Effector memory CD4-positive, alpha-beta T cell (primary cell): Measurements from ENCODE around the gene RTEL1.

Experiments
- DNase-seq, 3 donors: peaks; one replicate each; pipeline ENCODE4 v3.0.0-alpha.2; 2020
- H3K27ac ChIP-seq: 2 replicates; pipeline ENCODE4 v1.7.0; 2013; ENCODE audit warnings: mild to moderate bottlenecking, low read length, moderate library complexity; ENCODE audit not compliant: insufficient read depth, poor library complexity, severe bottlenecking
- H3K27me3 ChIP-seq: replicated peaks from 2 replicates; pipeline ENCODE4 v1.7.0; 2013; ENCODE audit warnings: mild to moderate bottlenecking, low read length; ENCODE audit not compliant: insufficient read depth, control insufficient read depth, poor library complexity, severe bottlenecking
- H3K36me3 ChIP-seq: 2 replicates; pipeline ENCODE4 v1.7.0; 2013; ENCODE audit warnings: mild to moderate bottlenecking, low read length, moderate library complexity; ENCODE audit not compliant: control insufficient read depth, insufficient read depth
- H3K4me1 ChIP-seq: 2 replicates; pipeline ENCODE4 v1.7.0; 2013; ENCODE audit warnings: low read length, mild to moderate bottlenecking; ENCODE audit not compliant: control insufficient read depth, insufficient read depth, poor library complexity, severe bottlenecking
- H3K4me3 ChIP-seq: 2 replicates; pipeline ENCODE4 v1.7.0; 2013; ENCODE audit warnings: low read length, low read depth, mild to moderate bottlenecking; ENCODE audit not compliant: insufficient read depth, poor library complexity, severe bottlenecking
- H3K9me3 ChIP-seq: 2 replicates; pipeline ENCODE4 v1.7.0; 2013; ENCODE audit warnings: mild to moderate bottlenecking, low read length, moderate library complexity; ENCODE audit not compliant: control insufficient read depth

RTEL1 gene

DNA sequence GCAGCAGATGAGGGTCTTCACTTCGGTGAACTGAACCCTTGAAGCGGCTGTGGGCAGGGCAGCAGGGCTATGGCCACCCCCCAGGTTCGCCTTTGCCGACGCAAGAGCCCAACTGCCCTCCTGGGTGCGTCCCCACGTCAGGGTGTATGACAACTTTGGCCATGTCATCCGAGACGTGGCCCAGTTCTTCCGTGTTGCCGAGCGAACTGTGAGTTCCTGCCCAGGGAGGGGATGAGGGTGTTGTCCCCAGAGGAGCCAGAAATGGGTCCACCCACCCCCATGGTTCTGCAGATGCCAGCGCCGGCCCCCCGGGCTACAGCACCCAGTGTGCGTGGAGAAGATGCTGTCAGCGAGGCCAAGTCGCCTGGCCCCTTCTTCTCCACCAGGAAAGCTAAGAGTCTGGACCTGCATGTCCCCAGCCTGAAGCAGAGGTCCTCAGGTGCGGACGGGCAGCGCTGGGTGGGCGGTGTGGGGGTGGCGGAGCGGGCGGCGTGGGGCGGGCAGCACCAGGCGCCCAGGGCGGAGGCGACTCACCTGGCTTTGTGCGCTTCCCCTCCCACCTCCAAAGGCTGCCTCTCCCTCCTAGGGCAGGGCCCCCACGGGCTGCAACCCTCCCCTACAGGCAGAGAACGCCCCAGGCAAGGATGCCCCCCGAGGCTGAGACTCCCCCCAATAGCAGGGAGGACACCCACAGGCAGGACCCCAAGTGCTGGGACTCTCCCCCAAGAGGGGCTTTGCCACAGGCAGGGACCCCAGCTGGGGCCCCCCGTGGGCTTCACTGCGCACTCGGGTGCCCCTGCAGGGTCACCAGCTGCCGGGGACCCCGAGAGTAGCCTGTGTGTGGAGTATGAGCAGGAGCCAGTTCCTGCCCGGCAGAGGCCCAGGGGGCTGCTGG lies 32.1 kb downstream of the RTEL1 start:
- Histone ChIP-seq H3K9me3 (no peaks in the 10 kb centered on the region), H3K27me3 (no peaks in the 10 kb centered on the region), H3K4me3 (no peak overlapping the region), H3K4me1 (peaks cover 15% of the 10 kb centered on the region), H3K36me3 (peaks cover 6% of the 10 kb centered on the region), H3K27ac (no peak overlapping the region)
- no peak for DNase-seq

DNA sequence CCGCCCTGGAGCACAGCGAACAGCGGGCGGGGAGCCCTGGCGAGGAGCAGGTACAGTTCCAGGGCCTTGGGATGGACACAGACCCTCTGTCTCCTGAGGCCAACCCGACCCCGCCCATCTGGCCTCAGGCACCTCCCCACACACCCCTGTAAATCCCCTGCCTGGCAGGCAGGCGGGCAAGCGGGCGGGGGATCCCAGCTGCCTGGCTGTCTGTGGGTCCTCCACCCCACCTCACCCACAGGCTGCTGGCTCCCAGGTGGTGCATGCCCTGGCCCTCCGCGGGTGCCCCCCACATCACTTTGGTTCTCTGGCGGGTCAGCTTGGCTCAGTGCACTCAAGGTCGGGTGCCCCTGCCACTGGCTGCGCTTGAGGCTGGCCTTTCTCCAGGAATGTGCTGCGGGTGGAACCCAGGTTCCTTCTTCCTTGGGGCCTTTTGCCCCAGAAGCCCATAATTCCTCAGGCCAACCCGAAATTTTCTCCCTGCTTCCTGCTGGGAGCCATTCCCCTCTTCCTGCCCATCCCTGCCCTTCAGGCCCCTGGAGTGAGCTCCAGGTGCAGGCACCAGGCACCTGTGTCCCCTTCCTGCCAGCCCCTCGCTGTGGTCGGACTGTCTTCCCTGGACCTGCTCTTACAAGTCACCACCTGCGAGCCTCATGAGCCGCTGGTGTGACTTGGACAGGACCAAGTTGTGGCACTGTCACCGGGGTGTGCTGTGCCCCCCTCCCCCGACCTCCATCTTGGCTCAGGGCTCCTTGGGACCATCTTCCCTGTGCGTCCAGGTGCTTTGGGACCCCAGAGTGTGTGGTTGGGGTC lies 33.0 kb downstream of the RTEL1 start:
- Histone ChIP-seq H3K9me3 (no peaks in the 10 kb centered on the region), H3K4me1 (peaks cover 17% of the 10 kb centered on the region), H3K4me3 (no peak overlapping the region), H3K27ac (no peak overlapping the region), H3K27me3 (no peaks in the 10 kb centered on the region), H3K36me3 (peaks cover 8% of the 10 kb centered on the region)
- no peak for DNase-seq

DNA sequence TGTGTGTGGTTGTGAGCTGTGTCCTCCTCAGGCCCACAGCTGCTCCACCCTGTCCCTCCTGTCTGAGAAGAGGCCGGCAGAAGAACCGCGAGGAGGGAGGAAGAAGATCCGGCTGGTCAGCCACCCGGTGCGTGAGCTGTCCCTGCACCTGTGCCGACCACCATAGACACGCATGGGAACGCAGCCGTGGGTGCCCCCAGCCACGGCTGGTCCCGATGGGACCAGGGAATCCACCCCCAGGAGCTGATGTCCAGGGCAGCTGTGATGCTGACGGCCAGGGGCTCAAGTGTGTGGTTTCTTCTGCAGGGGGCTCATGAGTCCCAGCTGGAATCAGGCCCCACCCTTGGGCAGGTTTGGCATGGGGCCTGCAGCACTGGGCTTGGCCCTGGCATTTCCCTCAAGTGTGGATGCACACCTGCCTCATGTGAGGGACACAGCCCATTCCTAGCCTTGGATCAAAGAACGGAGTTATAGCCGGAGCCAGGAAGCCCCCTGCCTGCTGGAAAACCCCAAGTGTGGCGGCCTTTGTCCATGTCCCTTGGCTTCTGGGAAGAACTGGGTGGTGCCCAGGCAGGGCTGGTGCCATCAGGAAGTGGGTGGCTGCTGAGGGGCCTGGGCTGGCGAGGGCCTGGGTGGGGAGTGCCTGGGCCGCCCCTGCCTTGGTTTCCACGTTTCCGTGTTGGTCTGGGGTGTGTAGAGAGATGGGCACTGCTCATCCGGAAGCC lies 33.8 kb downstream of the RTEL1 start:
- Histone ChIP-seq H3K4me1 (peaks cover 20% of the 10 kb centered on the region), H3K9me3 (no peaks in the 10 kb centered on the region), H3K27me3 (no peaks in the 10 kb centered on the region), H3K4me3 (no peak overlapping the region), H3K27ac (no peak overlapping the region), H3K36me3 (peaks cover 8% of the 10 kb centered on the region)
- no peak for DNase-seq

DNA sequence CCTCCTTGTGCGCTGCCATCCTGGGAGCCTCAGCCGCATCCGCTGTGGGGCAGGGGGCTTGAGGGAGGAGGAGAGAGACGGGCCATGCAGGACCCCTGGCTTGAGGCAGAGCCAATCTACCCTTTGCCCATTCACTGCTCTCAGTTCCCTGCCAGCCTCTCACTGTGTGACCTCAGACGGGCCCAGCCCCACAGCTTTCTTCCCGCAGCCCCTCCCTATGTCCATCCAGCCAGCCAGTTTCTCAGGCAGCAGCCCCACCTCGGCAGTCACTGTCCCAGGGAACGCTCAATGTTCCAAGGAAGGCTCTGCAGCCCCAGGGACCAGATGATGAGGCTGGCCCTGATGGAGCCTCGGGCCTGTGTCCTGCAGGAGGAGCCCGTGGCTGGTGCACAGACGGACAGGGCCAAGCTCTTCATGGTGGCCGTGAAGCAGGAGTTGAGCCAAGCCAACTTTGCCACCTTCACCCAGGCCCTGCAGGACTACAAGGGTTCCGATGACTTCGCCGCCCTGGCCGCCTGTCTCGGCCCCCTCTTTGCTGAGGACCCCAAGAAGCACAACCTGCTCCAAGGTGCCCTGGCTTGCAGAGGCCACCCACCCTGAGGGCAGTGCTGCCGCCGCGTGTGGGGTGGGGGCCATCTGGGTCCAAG lies 34.4 kb downstream of the RTEL1 start:
- no peak overlapping the region for H3K27ac ChIP-seq

DNA sequence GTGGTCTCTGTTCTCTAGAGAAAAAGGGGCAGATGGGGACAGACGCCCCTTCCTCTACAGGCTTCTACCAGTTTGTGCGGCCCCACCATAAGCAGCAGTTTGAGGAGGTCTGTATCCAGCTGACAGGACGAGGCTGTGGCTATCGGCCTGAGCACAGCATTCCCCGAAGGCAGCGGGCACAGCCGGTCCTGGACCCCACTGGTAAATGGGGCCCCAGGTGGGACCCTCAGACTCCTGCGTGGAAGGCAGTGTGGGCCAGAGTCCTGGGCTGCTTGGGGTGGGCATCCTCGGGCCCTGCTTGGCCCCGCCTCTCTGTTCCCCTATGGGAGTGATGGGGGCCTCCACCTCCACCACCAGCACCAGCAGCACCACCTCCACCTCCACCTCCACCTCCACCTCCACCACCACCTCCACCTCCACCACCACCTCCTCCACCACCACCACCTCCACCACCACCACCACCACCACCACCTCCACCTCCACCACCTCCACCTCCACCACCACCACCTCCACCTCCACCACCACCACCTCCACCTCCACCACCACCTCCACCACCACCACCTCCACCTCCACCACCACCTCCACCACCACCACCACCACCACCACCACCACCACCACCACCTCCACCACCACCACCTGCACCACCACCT lies 35.1 kb downstream of the RTEL1 start:
- H3K9me3 ChIP-seq: no peaks in the 10 kb centered on the region
- H3K4me3 ChIP-seq: no peak overlapping the region
- H3K27me3 ChIP-seq: no peaks in the 10 kb centered on the region
- DNase-seq: no peak
- H3K4me1 ChIP-seq: peaks cover 16% of the 10 kb centered on the region
- no peak overlapping the region for H3K27ac ChIP-seq
- peaks cover 8% of the 10 kb centered on the region for H3K36me3 ChIP-seq

More for the DNA sequence above, 34.4 kb downstream of the RTEL1 start:
- H3K9me3 ChIP-seq: no peaks in the 10 kb centered on the region
- no peaks in the 10 kb centered on the region for H3K27me3 ChIP-seq
- H3K4me3 ChIP-seq: no peak overlapping the region
- H3K36me3 ChIP-seq: peaks cover 8% of the 10 kb centered on the region
- no peak for DNase-seq
- peaks cover 19% of the 10 kb centered on the region for H3K4me1 ChIP-seq

DNA sequence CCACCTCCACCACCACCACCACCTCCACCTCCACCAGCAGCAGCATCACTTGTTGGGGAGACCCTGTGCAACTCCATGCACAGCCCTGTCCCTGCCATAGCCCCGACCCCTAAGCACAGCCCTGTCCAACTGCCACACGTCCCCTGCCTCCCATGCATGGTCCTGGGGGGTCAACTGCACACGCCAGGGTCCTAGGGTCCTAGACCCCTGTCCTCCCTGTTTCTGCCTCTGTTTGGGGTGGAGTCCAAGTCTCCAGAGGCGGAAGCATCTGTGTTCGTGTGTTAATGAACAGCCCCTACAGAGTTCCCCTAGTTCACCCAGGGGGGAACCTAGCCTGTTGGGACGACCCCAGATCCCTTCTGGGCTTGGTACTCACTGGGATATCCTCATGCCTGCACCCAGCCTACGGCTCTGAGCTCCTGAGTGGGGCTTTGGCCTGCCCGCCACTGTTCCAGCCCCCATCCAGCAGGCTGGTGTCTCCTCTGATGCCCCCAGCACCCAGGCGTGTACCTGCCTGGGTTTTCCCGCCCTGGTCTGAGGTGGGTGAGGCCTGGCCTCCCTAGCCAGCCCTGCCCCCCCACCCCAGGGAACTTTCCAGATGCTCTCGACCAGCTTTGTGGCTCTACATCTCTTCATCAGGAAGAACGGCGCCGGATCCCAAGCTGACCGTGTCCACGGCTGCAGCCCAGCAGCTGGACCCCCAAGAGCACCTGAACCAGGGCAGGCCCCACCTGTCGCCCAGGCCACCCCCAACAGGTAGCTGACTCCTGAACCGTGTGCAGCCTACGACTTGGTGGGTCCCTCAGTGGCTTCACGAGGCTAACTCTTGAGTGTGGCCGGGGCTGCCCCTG lies 35.8 kb downstream of the RTEL1 start:
- H3K4me1 ChIP-seq: peaks cover 21% of the 10 kb centered on the region
- DNase-seq: no peak
- no peaks in the 10 kb centered on the region for H3K27me3 ChIP-seq
- no peak overlapping the region for H3K4me3 ChIP-seq
- H3K36me3 ChIP-seq: peaks cover 8% of the 10 kb centered on the region
- no peaks in the 10 kb centered on the region for H3K9me3 ChIP-seq
- H3K27ac ChIP-seq: no peak overlapping the region

DNA sequence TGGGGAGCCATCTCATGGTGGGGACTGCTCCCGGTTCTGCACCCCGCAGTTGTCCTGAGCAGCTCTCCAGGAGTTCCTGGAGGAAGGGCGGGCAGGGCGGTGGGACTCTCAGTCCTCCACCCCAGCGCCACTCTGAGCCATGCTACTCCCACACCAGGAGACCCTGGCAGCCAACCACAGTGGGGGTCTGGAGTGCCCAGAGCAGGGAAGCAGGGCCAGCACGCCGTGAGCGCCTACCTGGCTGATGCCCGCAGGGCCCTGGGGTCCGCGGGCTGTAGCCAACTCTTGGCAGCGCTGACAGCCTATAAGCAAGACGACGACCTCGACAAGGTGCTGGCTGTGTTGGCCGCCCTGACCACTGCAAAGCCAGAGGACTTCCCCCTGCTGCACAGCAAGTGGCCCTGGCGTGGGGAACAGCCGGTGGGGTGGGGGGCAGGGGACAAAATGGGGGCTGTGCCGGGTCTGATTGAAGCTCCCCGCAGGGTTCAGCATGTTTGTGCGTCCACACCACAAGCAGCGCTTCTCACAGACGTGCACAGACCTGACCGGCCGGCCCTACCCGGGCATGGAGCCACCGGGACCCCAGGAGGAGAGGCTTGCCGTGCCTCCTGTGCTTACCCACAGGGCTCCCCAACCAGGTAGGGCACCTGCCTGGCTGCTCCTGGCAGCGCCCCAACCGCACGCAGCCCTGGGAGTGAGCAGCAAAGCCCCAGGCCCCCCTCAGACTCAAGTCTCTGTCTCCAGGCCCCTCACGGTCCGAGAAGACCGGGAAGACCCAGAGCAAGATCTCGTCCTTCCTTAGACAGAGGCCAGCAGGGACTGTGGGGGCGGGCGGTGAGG lies 36.7 kb downstream of the RTEL1 start:
- Histone ChIP-seq H3K4me1 (peaks cover 22% of the 10 kb centered on the region), H3K4me3 (no peak overlapping the region), H3K36me3 (peaks cover 8% of the 10 kb centered on the region), H3K27ac (no peak overlapping the region), H3K27me3 (no peaks in the 10 kb centered on the region), H3K9me3 (no peaks in the 10 kb centered on the region)
- DNase-seq: no peak
